Vagina (tissue), 2 donors: ENCODE measurements around the gene ARHGAP10.

ENCODE experiments used
- CTCF ChIP-seq, 3 experiments: fragments of 450-650 bp in 2 of 3; fragments of 200-600 bp in 1 of 3; sonication (generic) in 1 of 3; IDR thresholded peaks; one replicate each; pipeline ENCODE4 v1.5.1; 2017 to 2019; ENCODE audit warnings: antibody characterized with exemption in 3 of 3, mild to moderate bottlenecking in 2 of 3, moderate library complexity in 2 of 3
- POLR2A ChIP-seq, 2 donors: fragments of 450-650 bp; IDR thresholded peaks; one replicate each; pipeline ENCODE4 v1.6.1; 2017; ENCODE audit warnings: antibody characterized with exemption in 2 of 2, mild to moderate bottlenecking in 2 of 2, moderate library complexity in 2 of 2

- TF ChIP-seq POLR2A (IDR thresholded peaks at IDR 0.05) (no peak), CTCF (IDR thresholded peaks at IDR 0.05) (no peak)
Observed at GRCh38 chr4:147799986-147800555, 68.2 kb downstream of the ARHGAP10 start.
